ENCODE results near the gene MGAT4B.
A peak's percentile ranks its signal among the peaks of the same experiment; 100 is the strongest.
"Not testable (repeated sequence)": the region's sequence is repeated elsewhere in the genome, so short reads cannot be mapped to it uniquely, and the experiment has no call there.

MGAT4B gene

GRCh38 chr5:179795049-179795862 lies 11.4 kb downstream of the MGAT4B start:
- DNase-seq (ENCODE audit: low read depth, low spot score) = peak; percentile 67

DNA sequence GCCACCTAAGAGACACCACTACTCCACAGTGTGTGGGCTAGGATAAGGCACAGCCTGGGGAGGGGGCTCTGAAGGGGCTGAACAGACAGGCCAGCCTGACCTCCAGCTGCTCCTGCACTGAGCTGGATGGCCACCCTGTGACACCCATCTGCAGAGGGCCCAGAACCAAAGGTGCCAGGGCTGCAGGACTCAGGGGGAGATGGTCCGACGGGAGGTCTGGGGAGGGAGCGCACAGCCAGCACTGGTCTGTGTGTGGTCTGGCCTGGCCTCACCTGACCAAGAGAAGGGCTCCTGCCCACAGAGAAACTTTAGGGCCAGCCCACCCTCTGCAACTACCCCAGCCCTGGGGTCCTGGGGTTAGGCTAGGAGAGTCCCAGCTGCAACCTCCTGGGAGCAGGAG lies 12.1 kb downstream of the MGAT4B start:
- DNase-seq (ENCODE audit: low read depth, low spot score) = no peak

DNA sequence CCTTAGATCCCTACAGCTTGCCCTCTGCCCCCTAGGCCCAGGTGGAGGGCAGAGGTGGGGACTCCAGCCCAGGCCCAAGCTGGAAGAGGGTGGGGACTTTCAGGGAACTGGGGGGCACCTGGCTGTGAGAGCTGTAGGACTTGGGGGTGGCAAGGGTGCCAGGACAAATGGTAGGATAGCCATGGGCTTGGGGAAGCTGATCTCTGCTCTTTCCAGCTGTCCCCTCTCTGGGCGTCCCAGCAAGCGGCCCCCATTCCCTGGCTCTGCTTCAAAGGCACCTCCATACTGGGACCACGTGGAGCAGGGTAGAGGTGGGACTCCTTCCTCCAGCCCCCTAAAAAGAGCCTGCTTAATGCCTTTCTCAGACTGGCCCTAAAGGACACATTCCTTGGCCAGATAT lies 12.5 kb downstream of the MGAT4B start:
- no peak for DNase-seq (ENCODE audit: low read depth, low spot score)

- DNase-seq (ENCODE audit: low read depth, low spot score) = no peak
Measured at GRCh38 chr5:179793468-179794139, 13.1 kb downstream of the MGAT4B start, which contains the start of gene LTC4S. LTC4S (plus strand) TSS chr5:179793986; CDS start chr5:179794081, 95 bp downstream.

GRCh38 chr5:179792612-179793467 lies 13.8 kb downstream of the MGAT4B start:
- no peak for DNase-seq (ENCODE audit: low read depth, low spot score)

DNA sequence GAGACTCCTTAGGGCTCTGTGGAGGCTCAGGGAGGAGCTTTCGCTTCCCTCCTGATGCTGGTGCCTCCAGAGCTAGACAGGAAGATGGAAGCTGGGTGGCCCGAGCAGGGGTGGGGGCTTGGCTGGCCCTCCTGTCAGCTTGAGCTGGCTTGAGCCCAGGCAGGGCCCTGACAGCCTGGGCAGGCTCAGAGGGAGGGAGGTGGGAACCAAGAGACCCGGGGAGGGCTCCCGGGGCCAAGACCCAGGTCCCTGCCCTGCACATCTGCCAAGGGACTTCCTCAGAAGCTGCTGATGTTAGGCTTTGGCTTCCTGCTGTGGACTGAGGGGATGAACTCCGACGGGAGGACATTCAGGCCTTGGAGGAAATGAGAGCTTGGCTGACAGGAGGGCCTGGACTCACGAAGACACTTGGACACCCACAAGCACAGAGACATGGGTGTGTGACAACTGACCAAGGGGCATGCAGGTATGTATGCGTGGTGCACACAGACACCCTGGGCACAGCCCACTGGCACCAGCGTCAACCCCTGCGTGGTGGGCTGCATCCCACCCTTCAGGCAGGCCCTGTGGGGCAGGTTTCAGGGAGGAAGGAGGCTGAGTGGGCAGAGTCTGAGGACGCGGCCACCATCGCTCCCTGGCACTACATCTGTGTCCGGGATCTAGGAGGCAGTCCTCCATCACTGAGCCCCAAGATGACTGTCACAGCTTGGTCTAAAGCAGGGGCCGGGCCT lies 14.6 kb downstream of the MGAT4B start:
- DNase-seq (ENCODE audit: low read depth, low spot score) = no peak

DNA sequence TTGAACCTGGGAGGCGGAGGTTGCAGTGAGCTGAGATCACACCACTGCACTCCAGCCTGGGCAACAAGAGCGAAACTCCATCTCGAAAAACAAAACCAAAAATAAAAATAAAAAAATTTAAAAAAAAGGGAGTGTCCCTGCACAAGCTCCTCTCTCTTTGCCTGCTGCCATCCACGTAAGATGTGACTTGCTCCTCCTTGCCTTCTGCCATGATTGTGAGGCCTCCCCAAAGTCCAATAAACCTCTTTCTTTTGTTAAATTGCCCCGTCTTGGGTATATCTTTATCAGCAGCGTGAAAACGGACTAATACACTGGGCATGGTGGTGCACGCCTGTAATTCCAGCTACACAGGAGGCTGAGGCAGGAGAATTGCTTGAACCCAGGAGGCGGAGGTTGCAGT lies 17.4 kb downstream of the MGAT4B start:
- not testable (repeated sequence) for DNase-seq (ENCODE audit: low read depth, low spot score)

GRCh38 chr5:179788193-179788854 lies 18.3 kb downstream of the MGAT4B start:
- no peak for DNase-seq (ENCODE audit: low read depth, low spot score)

GRCh38 chr5:179786861-179787260 lies 19.8 kb downstream of the MGAT4B start:
- DNase-seq (ENCODE audit: low read depth, low spot score) = no peak

GRCh38 chr5:179783128-179783527 lies 23.5 kb downstream of the MGAT4B start:
- no peak for DNase-seq (ENCODE audit: low read depth, low spot score)

GRCh38 chr5:179781846-179782245 lies 24.8 kb downstream of the MGAT4B start:
- no peak for DNase-seq (ENCODE audit: low read depth, low spot score)

DNA sequence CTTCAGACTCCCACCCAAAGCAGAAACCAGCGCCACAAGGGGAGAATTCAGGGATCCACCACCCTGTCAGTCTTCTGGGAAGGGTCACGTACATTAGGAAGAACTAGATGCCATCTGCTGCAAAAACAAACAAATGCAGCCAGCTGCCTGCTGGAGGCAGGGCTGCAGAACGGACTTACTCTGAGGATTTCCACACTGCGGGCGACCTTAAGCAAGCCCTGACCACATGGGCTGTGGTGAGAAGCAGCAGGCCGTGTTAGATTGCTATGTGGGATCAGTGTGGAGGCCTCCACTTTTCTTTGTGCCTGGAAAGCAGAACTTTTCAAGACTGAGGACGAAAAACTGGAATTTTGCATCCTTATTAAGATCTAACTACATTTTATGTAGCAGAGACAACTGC lies 26.3 kb downstream of the MGAT4B start:
- DNase-seq (ENCODE audit: low read depth, low spot score) = no peak

DNA sequence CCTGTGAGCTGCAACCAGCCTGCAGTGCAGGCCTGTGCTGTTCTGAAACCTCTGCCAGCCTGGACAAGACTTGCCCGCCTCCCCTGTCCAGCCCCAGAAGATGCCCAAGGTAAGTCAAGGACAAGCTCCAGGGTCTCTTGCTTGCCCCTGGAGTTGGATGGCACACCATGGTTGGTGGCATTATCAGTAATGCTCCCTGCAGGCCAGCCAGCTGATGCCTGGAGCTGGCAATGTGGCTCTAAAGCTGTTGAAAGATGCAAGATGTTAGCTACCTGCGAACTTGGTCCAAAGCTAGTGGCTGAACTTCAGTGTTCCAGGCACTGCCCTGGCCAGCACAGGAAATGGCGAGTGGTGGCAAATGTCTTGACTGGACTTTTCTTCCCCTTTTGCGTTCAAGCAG lies 26.8 kb downstream of the MGAT4B start:
- no peak for DNase-seq (ENCODE audit: low read depth, low spot score)

DNA sequence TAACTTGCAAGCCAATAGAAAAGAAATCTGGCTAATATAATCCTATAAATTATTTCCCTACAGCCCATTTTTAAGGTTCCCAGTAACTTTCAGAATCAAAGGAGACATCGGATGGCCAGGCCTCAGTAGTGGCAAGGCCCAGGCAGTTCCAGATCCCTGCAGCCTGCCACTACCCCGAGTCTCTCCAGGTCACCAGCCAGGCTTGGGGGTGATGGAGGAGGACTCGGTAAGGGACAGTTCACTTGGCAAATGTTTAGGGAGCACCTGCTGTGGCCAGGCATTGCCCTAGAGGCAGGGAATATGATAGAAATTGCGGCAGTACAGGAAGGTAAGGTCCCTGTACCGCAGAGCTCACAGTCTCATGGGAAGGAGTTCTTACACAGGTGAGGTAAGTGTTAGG lies 28.1 kb downstream of the MGAT4B start:
- DNase-seq (ENCODE audit: low read depth, low spot score) = no peak

GRCh38 chr5:179777909-179778308 lies 28.8 kb downstream of the MGAT4B start:
- no peak for DNase-seq (ENCODE audit: low read depth, low spot score)

DNA sequence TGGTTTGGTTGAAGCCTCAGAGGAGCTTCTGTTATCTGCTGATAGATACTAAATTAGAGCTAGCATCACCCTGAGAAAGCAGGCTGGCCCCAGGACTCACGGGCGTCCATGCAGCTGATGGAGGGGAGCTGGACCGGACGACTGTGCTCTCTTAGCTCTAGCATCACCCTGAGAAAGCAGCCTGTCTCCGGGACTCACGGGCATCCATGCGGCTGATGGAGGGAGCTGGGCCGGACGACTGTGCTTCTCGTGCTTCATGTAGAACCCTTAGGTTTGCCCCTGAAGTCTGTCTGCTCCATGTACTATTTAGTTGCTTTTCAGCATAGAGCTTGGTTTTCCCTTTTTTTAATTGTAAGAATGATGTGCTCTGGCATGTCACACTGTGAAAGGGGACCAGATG lies 29.2 kb downstream of the MGAT4B start:
- DNase-seq (ENCODE audit: low read depth, low spot score) = no peak

DNA sequence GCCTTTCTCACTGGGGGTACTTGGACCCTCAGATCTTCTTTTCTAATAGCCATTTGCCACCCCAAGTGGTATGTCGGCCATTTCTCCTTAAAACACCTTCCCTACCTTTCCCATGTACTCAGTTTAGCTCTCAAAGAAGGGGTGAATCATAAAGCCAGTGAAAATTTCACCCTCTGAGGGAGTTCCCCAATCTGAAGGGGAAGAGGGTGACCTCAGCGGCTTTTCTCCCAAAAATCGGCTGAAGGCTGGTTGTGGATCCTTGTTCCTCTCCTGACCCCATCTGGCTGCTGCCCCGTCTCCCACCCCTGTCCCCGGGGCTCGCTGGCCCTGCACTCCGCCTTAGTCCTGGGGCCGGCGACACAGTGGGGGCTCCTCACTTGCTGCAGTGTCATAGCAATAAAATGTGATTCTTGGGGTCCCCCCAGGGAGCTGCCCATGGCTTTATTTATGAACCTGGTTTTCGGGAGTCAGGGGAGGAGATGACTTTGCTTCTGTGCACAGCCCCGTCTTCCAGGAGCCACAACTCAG lies 30.2 kb downstream of the MGAT4B start:
- DNase-seq (ENCODE audit: low read depth, low spot score) = no peak

DNA sequence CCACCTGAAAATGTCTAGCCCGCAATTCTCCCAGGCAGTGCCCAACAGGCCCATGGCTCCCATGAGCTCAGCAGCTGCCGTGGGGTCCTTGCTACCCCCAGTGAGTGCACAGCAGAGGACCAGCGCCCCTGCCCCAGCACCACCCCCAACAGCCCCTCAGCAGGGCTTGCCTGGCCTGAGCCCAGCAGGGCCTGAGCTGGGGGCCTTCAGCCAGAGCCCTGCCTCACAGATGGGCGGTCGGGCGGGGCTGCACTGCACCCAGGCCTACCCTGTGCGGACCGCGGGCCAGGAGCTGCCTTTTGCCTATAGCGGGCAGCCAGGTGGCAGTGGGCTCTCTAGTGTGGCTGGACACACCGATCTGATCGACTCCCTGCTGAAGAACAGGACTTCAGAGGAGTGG lies 32.2 kb downstream of the MGAT4B start:
- DNase-seq (ENCODE audit: low read depth, low spot score) = no peak

DNA sequence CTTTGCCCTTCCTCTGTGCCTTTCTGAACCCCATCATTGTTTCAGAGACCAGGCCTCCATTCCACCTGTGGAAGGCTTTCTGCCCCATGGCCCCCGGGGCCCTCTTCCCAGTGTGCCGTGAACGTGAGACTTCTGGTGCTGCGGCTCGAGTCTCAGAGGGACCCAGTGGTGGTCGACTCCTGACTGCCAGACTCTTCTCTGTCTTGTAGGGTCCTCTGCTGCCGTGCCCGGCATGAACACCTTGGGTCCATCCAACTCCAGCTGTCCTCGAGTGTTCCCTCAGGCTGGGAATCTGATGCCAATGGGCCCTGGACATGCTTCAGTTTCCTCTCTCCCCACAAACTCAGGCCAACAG lies 33.0 kb downstream of the MGAT4B start:
- no peak for DNase-seq (ENCODE audit: low read depth, low spot score)

- DNase-seq (ENCODE audit: low read depth, low spot score) = no peak
Measured at GRCh38 chr5:179772351-179772750, 34.3 kb downstream of the MGAT4B start.
